ES-I3 (cell line): ENCODE data around the gene NPTX2.

Source experiments
- H3K36me3 ChIP-seq: 2 replicates; pipeline ENCODE4 v1.6.1; 2013; ENCODE audit warnings: mild to moderate bottlenecking, low read length, control low read depth, moderate library complexity; ENCODE audit not compliant: insufficient read depth
- H3K4me1 ChIP-seq: 2 replicates; pipeline ENCODE4 v1.6.1; 2013; ENCODE audit warnings: mild to moderate bottlenecking, control low read depth, low read length; ENCODE audit not compliant: insufficient read depth
- H3K9ac ChIP-seq: 2 replicates; pipeline ENCODE4 v1.6.1; 2013; ENCODE audit warnings: low read depth, mild to moderate bottlenecking, low read length, moderate library complexity
- H3K9me3 ChIP-seq: 2 replicates; pipeline ENCODE4 v1.6.1; 2013; ENCODE audit warnings: mild to moderate bottlenecking, low read length, moderate library complexity; ENCODE audit not compliant: control insufficient read depth, insufficient read depth

Gene NPTX2

GRCh38 chr7:98598846-98599615 is 18.1 kb upstream of the NPTX2 start:
- Histone ChIP-seq H3K9ac (no peak overlapping the region), H3K36me3 (no peaks in the 10 kb centered on the region), H3K9me3 (no peaks in the 10 kb centered on the region), H3K4me1 (no peaks in the 10 kb centered on the region)

GRCh38 chr7:98599886-98600285 is 17.2 kb upstream of the NPTX2 start:
- Histone ChIP-seq H3K36me3 (no peaks in the 10 kb centered on the region), H3K9ac (no peak overlapping the region), H3K4me1 (no peaks in the 10 kb centered on the region), H3K9me3 (no peaks in the 10 kb centered on the region; the same call in 1 of the 2 replicates)

- Histone ChIP-seq H3K36me3 (no peaks in the 10 kb centered on the region), H3K9ac (no peak overlapping the region), H3K4me1 (no peaks in the 10 kb centered on the region), H3K9me3 (no peaks in the 10 kb centered on the region; the same call in 1 of the 2 replicates)
These were observed 14.2 kb upstream of the NPTX2 start for GRCh38 chr7:98602755-98603398.

GRCh38 chr7:98603399-98603788 is 13.7 kb upstream of the NPTX2 start:
- no peaks in the 10 kb centered on the region for H3K4me1 ChIP-seq
- H3K9me3 ChIP-seq: no peaks in the 10 kb centered on the region; the same call in 1 of the 2 replicates
- H3K9ac ChIP-seq: no peak overlapping the region
- no peaks in the 10 kb centered on the region for H3K36me3 ChIP-seq

- Histone ChIP-seq H3K4me1 (no peaks in the 10 kb centered on the region), H3K36me3 (no peaks in the 10 kb centered on the region), H3K9ac (no peak overlapping the region), H3K9me3 (no peaks in the 10 kb centered on the region; the same call in 1 of the 2 replicates)
These were observed 3.3 kb upstream of the NPTX2 start for GRCh38 chr7:98613601-98614425.

GRCh38 chr7:98616381-98617050 is 569 bp upstream of the NPTX2 start:
- Histone ChIP-seq H3K36me3 (no peaks in the 10 kb centered on the region), H3K9ac (peak overlapping the region; percentile 62)

GRCh38 chr7:98617960-98618418 is 904 bp downstream of the NPTX2 start:
- Histone ChIP-seq H3K36me3 (no peaks in the 10 kb centered on the region), H3K4me1 (peaks cover 4% of the 10 kb centered on the region), H3K9ac (peak overlapping the region; percentile 65), H3K9me3 (no peaks in the 10 kb centered on the region; the same call in 1 of the 2 replicates)

More at GRCh38 chr7:98616381-98617050, 569 bp upstream of the NPTX2 start:
- H3K4me1 ChIP-seq: peaks cover 4% of the 10 kb centered on the region
- no peaks in the 10 kb centered on the region; the same call in 1 of the 2 replicates for H3K9me3 ChIP-seq

GRCh38 chr7:98618786-98619185 is 1.7 kb downstream of the NPTX2 start:
- Histone ChIP-seq H3K9me3 (no peaks in the 10 kb centered on the region; the same call in 1 of the 2 replicates), H3K9ac (no peak overlapping the region), H3K36me3 (no peaks in the 10 kb centered on the region), H3K4me1 (peaks cover 4% of the 10 kb centered on the region)

GRCh38 chr7:98619450-98620321 is 2.6 kb downstream of the NPTX2 start:
- no peaks in the 10 kb centered on the region for H3K36me3 ChIP-seq
- peaks cover 4% of the 10 kb centered on the region for H3K4me1 ChIP-seq
- no peak overlapping the region for H3K9ac ChIP-seq
- H3K9me3 ChIP-seq: no peaks in the 10 kb centered on the region; the same call in 1 of the 2 replicates

- Histone ChIP-seq H3K36me3 (no peaks in the 10 kb centered on the region), H3K4me1 (peaks cover 4% of the 10 kb centered on the region), H3K9me3 (no peaks in the 10 kb centered on the region; the same call in 1 of the 2 replicates), H3K9ac (no peak overlapping the region)
These were observed 4.7 kb downstream of the NPTX2 start for GRCh38 chr7:98621573-98622482.

GRCh38 chr7:98622926-98623325 is 5.8 kb downstream of the NPTX2 start:
- Histone ChIP-seq H3K9ac (no peak overlapping the region), H3K4me1 (peaks cover 4% of the 10 kb centered on the region), H3K9me3 (no peaks in the 10 kb centered on the region; the same call in 1 of the 2 replicates), H3K36me3 (no peaks in the 10 kb centered on the region)

- H3K9me3 ChIP-seq: no peaks in the 10 kb centered on the region
- H3K9ac ChIP-seq: no peak overlapping the region
- no peaks in the 10 kb centered on the region for H3K36me3 ChIP-seq
- H3K4me1 ChIP-seq: peaks cover under 1% of the 10 kb centered on the region
These were observed 7.8 kb downstream of the NPTX2 start for GRCh38 chr7:98624846-98625420.
